ENCODE measurements around the gene UNC5A.
A peak's percentile ranks its signal among the peaks of the same experiment; 100 is the strongest.

Gene UNC5A

GRCh38 chr5:176822041-176822792 is 11.9 kb downstream of the UNC5A start:
- DNase-seq: no peak

- DNase-seq: no peak
Observed at GRCh38 chr5:176822793-176823481, 12.6 kb downstream of the UNC5A start.

- no peak for DNase-seq
Observed at GRCh38 chr5:176823869-176824412, 13.6 kb downstream of the UNC5A start.

DNA sequence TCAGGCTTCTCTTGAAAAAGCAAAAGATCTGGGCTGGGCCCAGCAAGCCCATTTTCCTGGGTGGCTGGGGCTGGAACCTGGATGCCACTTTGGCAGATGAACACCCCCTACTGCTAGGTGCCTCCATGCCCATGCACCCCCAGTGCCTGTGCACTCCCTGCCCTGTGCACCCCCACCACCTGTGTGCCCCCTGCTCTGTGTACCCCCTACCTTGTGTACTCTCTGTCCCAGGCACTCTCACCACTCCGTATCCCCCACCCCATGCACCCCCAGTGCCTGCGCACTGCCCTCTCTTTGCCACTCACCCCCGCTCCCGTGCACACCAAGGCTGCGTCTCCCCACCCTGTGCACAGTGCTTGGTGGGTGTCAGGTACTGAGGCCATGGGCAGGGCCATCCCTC is 14.2 kb downstream of the UNC5A start:
- DNase-seq: no peak

- DNase-seq: no peak
Observed at GRCh38 chr5:176825234-176825633, 14.9 kb downstream of the UNC5A start.

DNA sequence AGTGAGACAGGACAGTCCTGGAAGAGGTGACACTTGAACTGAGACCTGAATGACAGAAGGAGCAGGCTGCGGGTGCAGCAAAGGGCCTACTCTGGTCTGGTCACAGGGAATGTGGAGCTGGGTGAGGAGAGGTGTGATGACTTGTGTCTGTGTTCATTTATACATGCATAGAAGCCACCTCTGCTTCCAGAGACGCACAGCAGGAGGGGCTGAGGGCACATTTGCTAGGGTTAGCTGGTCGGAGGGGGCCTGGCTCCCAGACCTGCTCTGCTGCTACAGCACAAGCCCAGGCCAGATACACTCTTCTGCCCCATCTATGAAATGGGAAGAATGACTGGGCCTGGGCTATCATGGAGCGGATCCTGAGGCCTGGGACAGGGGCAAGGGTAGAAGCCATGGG is 15.6 kb downstream of the UNC5A start:
- DNase-seq: no peak

DNA sequence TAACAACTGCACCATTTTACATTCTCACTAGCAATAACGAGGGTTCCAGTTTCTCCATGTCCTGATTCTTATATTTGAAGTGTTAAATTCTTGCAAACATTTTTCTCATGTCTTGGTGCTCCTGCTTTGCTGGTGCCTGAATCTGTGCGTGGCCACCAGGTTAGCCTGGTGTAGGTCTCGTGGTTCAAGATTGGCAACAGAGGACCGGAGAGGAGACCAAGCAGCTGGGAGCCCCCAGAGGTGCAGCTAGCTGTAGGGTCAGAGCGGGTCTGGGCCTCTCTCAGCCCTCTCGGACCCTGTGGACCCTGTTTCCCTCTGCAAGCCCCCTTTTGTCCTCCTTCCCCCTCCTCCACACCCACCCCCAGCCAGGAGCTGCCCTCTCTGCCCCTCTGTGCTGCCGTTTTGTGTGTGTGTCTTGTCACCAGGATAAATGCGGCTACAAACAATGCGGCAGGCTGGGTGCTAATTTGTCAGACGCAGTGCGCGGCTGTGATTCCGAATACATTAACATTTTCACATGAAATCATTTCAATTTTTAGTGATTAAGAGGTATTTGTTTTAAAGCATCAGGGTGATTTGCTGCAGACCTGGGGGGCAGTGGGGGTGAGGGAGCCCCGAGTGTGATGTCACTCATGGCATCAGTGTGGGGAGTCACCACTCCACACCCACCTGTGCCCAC is 17.5 kb downstream of the UNC5A start:
- DNase-seq: no peak

DNA sequence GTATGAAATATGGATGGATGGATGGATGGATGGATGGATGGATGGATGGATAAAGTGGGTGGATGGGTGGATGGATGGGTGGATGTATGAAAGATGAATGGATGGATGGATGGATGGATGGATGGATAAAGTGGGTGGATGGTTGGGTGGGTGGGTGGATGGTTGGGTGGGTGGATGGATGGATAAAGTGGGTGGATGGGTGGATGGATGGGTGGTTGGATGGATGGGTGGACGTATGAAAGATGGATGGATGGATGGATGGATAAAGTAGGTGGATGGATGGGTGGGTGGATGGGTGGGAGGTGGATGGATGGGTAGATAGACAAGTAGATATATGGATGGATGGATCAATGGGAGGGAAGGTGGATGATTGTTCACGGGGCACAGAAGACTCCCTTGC is 19.0 kb downstream of the UNC5A start:
- DNase-seq: no peak

GRCh38 chr5:176830422-176830994 is 20.1 kb downstream of the UNC5A start:
- DNase-seq: no peak

DNA sequence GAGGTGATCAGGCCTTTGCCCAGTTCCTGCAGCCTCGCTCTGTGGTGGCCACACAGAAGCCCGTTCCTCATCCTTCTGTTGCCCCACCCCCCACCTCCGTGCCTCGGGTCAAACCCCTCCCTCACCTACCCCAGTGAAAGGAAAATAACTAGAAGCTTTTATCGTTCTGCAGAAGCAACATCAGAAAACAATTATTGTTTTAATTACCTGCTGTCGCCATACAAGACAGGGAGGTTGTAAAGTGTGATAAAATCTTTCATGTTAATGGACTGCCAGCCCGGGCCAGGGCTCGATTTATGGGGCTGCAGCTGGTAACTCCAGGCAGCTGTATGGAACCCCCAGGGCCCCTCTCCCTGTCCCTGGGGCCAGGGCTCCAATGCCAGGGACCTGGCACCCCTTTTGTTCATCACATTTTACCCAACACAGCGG is 20.6 kb downstream of the UNC5A start:
- DNase-seq: no peak

DNA sequence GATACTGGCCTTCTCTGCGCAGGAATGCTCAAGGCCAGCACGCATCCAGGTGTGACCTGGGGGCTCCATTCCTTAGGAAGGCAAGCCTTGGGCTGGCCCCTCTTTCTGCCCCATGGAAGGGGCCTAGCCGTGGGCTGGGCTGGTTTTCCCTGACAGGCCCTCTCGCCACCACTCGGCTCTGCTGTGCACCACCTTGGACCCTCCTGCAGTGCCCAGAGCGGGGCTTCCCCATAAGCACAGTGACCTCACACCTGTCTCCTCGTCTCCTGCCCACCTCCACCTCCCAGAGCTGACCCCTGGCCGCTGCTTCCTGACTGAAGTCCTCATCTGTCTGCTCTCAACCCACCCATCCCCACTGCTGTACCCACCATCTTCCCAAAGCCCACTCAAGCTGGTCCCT is 21.1 kb downstream of the UNC5A start:
- no peak for DNase-seq

- DNase-seq: no peak
Observed at GRCh38 chr5:176832162-176832561, 21.8 kb downstream of the UNC5A start.

DNA sequence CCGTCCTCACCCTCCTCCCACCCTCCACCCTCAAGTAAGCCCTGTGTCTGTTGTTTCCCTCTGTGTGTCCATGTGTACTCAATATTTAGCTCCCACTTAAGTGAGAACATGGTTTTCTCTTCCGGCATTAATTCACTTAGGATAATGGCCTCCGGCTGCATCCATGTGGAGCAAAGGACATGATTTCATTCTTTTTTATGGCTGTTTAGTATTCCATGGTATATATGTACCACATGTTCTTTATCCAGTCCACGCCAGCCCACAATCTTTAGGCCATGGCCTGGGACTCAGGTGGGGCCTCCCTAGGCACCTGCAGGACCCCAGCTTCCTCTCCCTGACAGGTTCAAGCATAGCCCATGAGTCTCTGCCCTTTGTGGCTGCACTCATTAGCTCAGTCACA is 22.9 kb downstream of the UNC5A start:
- no peak for DNase-seq

- DNase-seq: no peak
Observed at GRCh38 chr5:176835918-176836317, 25.6 kb downstream of the UNC5A start.

- DNase-seq: peak; percentile 63
Observed at GRCh38 chr5:176836811-176837706, 26.7 kb downstream of the UNC5A start.

GRCh38 chr5:176837707-176838115 is 27.4 kb downstream of the UNC5A start:
- DNase-seq: no peak

DNA sequence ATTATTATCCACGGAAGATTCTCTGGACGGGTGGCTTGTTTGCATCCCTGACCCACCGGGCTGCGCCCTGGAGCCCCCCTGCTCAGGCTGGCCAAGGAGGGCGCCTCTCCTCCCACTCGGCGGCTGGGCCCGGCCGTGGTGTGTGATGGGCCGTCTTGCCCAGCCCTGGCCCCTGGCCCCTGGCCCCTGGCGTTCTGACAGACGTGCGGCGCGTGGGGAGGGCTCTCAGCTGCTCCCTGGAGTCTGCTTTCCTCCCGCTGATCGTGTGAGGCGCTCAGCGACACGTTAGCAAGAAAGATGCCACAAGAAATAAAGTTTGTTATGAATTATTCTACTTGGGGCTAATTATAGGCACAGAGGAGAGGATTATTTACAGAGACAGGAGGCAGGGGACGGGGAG is 33.3 kb downstream of the UNC5A start:
- DNase-seq: no peak

DNA sequence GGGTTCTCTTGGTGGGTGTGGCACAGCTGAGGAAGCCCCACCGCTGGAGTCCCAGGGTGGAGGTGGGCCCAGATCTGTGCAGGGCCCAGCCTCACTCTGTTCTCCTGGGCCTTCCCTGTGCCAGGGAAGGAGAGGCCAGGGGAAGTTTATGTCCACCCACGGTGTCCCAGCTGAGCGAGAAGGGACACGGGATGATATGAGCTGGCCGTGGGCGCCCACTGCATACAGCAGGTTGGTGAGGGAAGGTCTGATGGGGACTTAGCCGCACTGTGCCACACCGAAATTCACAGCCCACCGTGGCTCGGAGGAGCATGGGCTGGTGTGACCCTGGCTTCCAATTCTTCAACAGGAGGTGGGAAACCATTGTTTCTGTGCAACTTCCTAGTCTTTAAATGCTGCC is 33.9 kb downstream of the UNC5A start:
- no peak for DNase-seq

- DNase-seq: peak; percentile 58
Observed at GRCh38 chr5:176844706-176845391, 34.5 kb downstream of the UNC5A start.

- no peak for DNase-seq
Observed at GRCh38 chr5:176845392-176845713, 35.0 kb downstream of the UNC5A start.

DNA sequence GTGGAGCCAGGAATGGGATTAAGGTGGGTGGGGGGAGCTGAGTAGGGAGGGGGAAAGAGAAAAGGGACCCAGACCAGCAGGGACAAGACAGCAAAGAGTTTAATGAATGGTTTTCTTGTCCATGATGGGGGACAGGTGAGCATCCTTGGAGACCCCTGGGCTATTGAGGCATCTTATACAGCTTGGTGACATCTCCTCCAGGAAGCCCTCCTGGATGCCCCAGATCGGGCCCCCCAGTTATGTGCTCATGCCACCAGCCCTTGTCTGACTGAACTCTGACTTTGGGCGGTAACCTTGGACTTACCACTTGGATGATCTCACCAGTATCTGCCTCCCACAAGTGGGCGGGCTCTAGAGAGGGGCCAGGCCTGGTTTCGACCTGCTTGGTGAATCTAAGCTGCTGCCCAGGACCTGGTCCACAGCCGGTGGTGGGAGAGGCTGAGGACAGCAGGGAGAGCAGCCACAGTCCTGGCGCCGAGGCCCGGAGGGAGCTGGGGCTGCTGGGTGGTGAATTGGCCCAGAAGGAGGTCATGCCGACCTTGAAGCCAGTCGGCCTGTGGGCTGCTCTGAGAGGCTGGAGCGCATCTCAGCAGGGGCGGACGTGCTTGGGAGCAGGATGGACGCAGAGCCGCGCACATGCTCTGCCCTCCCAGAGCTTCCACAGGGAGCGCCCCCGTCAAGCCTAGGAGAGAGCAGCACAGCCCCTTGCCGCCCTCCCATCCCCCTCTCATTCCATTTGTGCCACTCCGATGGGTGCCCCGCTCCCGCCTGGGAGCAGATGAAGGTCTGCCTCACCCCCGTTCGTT is 36.2 kb downstream of the UNC5A start:
- no peak for DNase-seq
